ENCODE results near the gene PHF20. TPM values are rescaled to one million over a fixed set of nuclear protein-coding genes. Genes with fewer than 3 reads are reported as not detected.

Gene PHF20
- polyA plus RNA-seq, 3 donors = 54.7 to 78.2 (median 73.6) TPM

DNA sequence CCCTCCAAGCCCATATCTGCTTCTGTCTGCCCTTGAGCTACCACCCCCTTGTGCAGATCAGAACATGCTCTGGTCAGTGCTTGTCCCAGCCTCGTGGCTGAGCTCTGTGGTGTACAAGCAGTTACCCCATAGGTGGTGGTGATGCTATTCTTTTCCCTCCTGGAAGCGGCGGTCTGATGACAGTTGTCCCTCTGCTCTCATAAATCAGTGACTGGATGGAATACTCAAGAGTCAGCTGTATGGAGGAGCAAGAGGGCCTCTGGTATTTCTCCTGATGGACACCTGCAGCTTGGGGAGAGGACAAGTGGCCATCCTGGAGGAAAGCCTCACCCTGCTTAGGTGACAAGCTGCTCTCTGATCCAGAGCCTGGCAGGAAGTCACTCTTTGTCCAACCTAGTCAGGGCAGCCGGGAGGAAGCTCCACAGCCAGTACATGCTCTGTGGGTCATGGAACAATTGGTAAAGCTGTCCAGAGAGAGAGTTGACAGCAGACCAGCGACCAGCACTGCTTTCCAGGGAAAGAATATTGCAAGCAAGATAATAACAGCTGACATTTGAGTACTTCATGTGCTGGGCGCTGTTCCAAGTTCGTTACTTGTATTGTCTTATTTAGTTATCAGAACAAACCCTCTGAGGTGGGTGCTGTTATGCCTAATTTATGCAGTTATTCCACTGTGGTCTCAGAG, 135.3 kb downstream of the PHF20 start:
- TF ChIP-seq, protein P1, sequence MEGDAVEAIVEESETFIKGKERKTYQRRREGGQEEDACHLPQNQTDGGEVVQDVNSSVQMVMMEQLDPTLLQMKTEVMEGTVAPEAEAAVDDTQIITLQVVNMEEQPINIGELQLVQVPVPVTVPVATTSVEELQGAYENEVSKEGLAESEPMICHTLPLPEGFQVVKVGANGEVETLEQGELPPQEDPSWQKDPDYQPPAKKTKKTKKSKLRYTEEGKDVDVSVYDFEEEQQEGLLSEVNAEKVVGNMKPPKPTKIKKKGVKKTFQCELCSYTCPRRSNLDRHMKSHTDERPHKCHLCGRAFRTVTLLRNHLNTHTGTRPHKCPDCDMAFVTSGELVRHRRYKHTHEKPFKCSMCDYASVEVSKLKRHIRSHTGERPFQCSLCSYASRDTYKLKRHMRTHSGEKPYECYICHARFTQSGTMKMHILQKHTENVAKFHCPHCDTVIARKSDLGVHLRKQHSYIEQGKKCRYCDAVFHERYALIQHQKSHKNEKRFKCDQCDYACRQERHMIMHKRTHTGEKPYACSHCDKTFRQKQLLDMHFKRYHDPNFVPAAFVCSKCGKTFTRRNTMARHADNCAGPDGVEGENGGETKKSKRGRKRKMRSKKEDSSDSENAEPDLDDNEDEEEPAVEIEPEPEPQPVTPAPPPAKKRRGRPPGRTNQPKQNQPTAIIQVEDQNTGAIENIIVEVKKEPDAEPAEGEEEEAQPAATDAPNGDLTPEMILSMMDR (IDR thresholded peaks at IDR 0.05) = no peak
- 98% methylated on average over 4 of the region's 7 CpGs for WGBS (ENCODE audit: insufficient coverage)
- Histone ChIP-seq H2AFZ (ENCODE audit: insufficient read depth, low read depth, low read length, poor library complexity, severe bottlenecking) (no peak overlapping the region), H3K36me3 (replicated peaks in 1 of 2; ENCODE audit: control insufficient read depth in 1 of 2, insufficient read depth in 2 of 2, low read length in 2 of 2) (peaks cover 41 to 99% of the 10 kb centered on the region in 2 donors), H3K9me3 (replicated peaks in 1 of 2; ENCODE audit: control insufficient read depth in 1 of 2, insufficient read depth in 1 of 2, low read length in 2 of 2) (no peaks in the 10 kb centered on the region), H4K20me1 (ENCODE audit: insufficient read depth, low read length) (peaks cover 47% of the 10 kb centered on the region), H3K9ac (ENCODE audit: insufficient read depth, low read length, poor library complexity, severe bottlenecking) (no peak overlapping the region), H3K4me1 (ENCODE audit: control insufficient read depth in 1 of 2, insufficient read depth in 2 of 2, low read length in 2 of 2) (no peaks in the 10 kb centered on the region), H3K4me2 (replicated peaks; ENCODE audit: extremely low read depth, low read length, poor library complexity, severe bottlenecking) (no peak overlapping the region), H3K27ac (ENCODE audit: low read depth in 1 of 2, low read length in 2 of 2) (no peak overlapping the region), H3K79me2 (ENCODE audit: insufficient read depth, low read length) (no peaks in the 10 kb centered on the region), H3K27me3 (ENCODE audit: control insufficient read depth in 2 of 2, insufficient read depth in 2 of 2, low read length in 2 of 2) (no peaks in the 10 kb centered on the region), H3K4me3 (replicated peaks in 1 of 3; ENCODE audit: low read depth in 2 of 3, low read length in 3 of 3) (no peak overlapping the region)
- Mint-ChIP-seq H3K9me3 (peaks cover 0 to 2% (median 0%) of the 10 kb centered on the region in 7 donors), H3K27ac (no peak overlapping the region), H3K36me3 (peaks cover 76 to 88% of the 10 kb centered on the region in 2 donors), H3K27me3 (ENCODE audit: low read depth in 3 of 3) (no peaks in the 10 kb centered on the region), H3K4me1 (no peaks in the 10 kb centered on the region), H3K4me3 (no peak overlapping the region)
- intact Hi-C loops (cut with micrococcal nuclease) = no loop called here
- DNase-seq = no peak

DNA sequence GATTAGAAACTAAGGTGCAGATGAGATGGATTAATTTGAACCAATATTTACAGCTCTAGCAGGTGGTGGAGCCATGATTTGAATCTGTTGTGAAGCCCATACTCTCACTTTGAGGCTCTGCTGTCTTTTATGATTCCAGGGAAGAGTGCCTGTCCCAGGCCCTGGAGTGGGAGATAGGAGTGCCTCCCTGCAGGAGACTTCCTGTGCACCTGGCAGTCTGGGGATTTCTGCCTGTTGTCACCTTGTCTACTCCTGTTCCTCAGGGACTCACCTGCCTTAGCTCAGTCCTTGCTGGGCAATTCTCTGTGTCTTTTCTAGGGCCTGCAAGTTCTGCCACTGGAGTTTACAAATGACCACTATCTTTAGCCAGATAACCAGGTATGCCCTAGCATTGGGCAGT, 136.2 kb downstream of the PHF20 start:
- peaks cover 79 to 92% of the 10 kb centered on the region in 2 donors for H3K36me3 Mint-ChIP-seq
- H3K36me3 ChIP-seq (replicated peaks in 1 of 2; ENCODE audit: control insufficient read depth in 1 of 2, insufficient read depth in 2 of 2, low read length in 2 of 2) = peaks cover 40 to 99% of the 10 kb centered on the region in 2 donors

More for the DNA sequence above, 136.2 kb downstream of the PHF20 start:
- peaks cover 0 to 2% (median 0%) of the 10 kb centered on the region in 7 donors for H3K9me3 Mint-ChIP-seq
- intact Hi-C loops (cut with micrococcal nuclease) = no loop called here
- no peak for DNase-seq
- H3K27ac Mint-ChIP-seq = no peak overlapping the region
- Histone ChIP-seq H3K9me3 (replicated peaks in 1 of 2; ENCODE audit: control insufficient read depth in 1 of 2, insufficient read depth in 1 of 2, low read length in 2 of 2) (no peaks in the 10 kb centered on the region), H3K27ac (ENCODE audit: low read depth in 1 of 2, low read length in 2 of 2) (no peak overlapping the region), H4K20me1 (ENCODE audit: insufficient read depth, low read length) (peaks cover 43% of the 10 kb centered on the region), H3K4me2 (replicated peaks; ENCODE audit: extremely low read depth, low read length, poor library complexity, severe bottlenecking) (no peak overlapping the region), H3K79me2 (ENCODE audit: insufficient read depth, low read length) (no peaks in the 10 kb centered on the region), H3K4me3 (replicated peaks in 1 of 3; ENCODE audit: low read depth in 2 of 3, low read length in 3 of 3) (no peak overlapping the region), H2AFZ (ENCODE audit: insufficient read depth, low read depth, low read length, poor library complexity, severe bottlenecking) (no peak overlapping the region), H3K4me1 (ENCODE audit: control insufficient read depth in 1 of 2, insufficient read depth in 2 of 2, low read length in 2 of 2) (no peaks in the 10 kb centered on the region), H3K9ac (ENCODE audit: insufficient read depth, low read length, poor library complexity, severe bottlenecking) (no peak overlapping the region), H3K27me3 (ENCODE audit: control insufficient read depth in 2 of 2, insufficient read depth in 2 of 2, low read length in 2 of 2) (no peaks in the 10 kb centered on the region)
- no peaks in the 10 kb centered on the region for H3K4me1 Mint-ChIP-seq
- no peaks in the 10 kb centered on the region for H3K27me3 Mint-ChIP-seq (ENCODE audit: low read depth in 3 of 3)
- no peak overlapping the region for H3K4me3 Mint-ChIP-seq
- TF ChIP-seq, protein P1 (IDR thresholded peaks at IDR 0.05) = no peak
